Measurements from ENCODE around the gene ELK3.

GRCh38 chr12:96289067-96289466 lies 94.9 kb downstream of the ELK3 start:
- TF ChIP-seq CTCF (IDR thresholded peaks at IDR 0.05) = no peak
- TF ChIP-seq POLR2A (IDR thresholded peaks at IDR 0.05) = no peak

Measured in body of pancreas (tissue), 4 donors.